K562 (cell line): ENCODE data around the gene OR10A7. TPM values are rescaled to one million over a fixed set of nuclear protein-coding genes. Genes with fewer than 3 reads are reported as not detected.
A peak's percentile ranks its signal among the peaks of the same experiment; 100 is the strongest.

ENCODE experiments used
- ATAC-seq: fragments of 200-7000 bp; cut with Tn5 transposase; 3 replicates; pipeline ENCODE4 v1.9.1; 2020; ENCODE audit warnings: moderate library complexity
- BruUV-seq: library from RNA; stranded (reverse); fragments of 400-500 nt; replicated peaks from 2 replicates; lab custom pipeline; 2021; lab: Mats Ljungman, UMichigan
- CTCF ChIA-PET: fragments of 300-600 bp; formaldehyde crosslinking; extraction: SDS; loops from one replicate; lab custom pipeline; 2021; ENCODE audit warnings: low intra/inter-chr PET ratio; lab: Yijun Ruan, JAX
- POLR2A ChIA-PET: fragments of 300-600, 350-650 bp; sonication (Branson Sonifier 250); formaldehyde crosslinking; extraction: SDS; loops from one replicate; lab custom pipeline; 2021; ENCODE audit warnings: antibody characterized with exemption, inconsistent platforms; lab: Yijun Ruan, JAX
- DNase-seq, 4 experiments: peaks; one replicate each; pipeline versions ENCODE4 v3.0.0 to v3.0.0-alpha.2; 2011 to 2018; ENCODE audit warnings: low spot score in 3 of 4, mixed read lengths in 3 of 4; ENCODE audit errors: extremely low read depth in 1 of 4
- FAIRE-seq: peaks from 2 replicates; lab custom pipeline; 2011; peaks lifted over from hg19 to GRCh38; lab: Jason Lieb, UNC
- H2AFZ ChIP-seq: 2 replicates; pipeline ENCODE4 v1.6.0; 2011; ENCODE audit warnings: low read depth, low read length, control low read depth, inconsistent platforms
- H3K27ac ChIP-seq: fragments of 200-600 bp; 3 replicates; pipeline ENCODE4 v1.8.0; 2011; ENCODE audit warnings: low read depth, mild to moderate bottlenecking, control low read depth, inconsistent platforms, low read length, moderate library complexity, mixed read lengths; ENCODE audit errors: extremely low read depth
- H3K27me3 ChIP-seq, 2 experiments: fragments of 300-600 bp in 1 of 2; 2 replicates in 1 of 2; 3 replicates in 1 of 2; pipeline versions ENCODE4 v1.6.0 to v1.8.0; 2011; ENCODE audit warnings: inconsistent platforms in 2 of 2, low read length in 2 of 2, mild to moderate bottlenecking in 1 of 2, mixed read lengths in 1 of 2, moderate library complexity in 1 of 2; ENCODE audit not compliant: control insufficient read depth in 2 of 2, insufficient read depth in 2 of 2
- H3K36me3 ChIP-seq: fragments of 300-600 bp; 3 replicates; pipeline ENCODE4 v1.8.0; 2011; ENCODE audit warnings: mild to moderate bottlenecking, low read length, inconsistent platforms; ENCODE audit not compliant: control insufficient read depth, insufficient read depth
- H3K4me1 ChIP-seq, 2 experiments: fragments of 200-600 bp in 1 of 2; replicated peaks in 1 of 2; 2 replicates in 1 of 2; 3 replicates in 1 of 2; pipeline versions ENCODE4 v1.5.1 to v1.8.0; 2011; ENCODE audit warnings: inconsistent platforms in 2 of 2, low read length in 2 of 2, mild to moderate bottlenecking in 1 of 2, mixed read lengths in 1 of 2, moderate library complexity in 1 of 2; ENCODE audit not compliant: control insufficient read depth in 2 of 2, insufficient read depth in 2 of 2
- H3K4me2 ChIP-seq: 2 replicates; pipeline ENCODE4 v1.6.1; 2011; ENCODE audit warnings: low read length, control low read depth, inconsistent platforms, mixed read lengths; ENCODE audit not compliant: insufficient read depth
- H3K4me3 ChIP-seq: fragments of 200-600 bp; sonication (generic), shearing (Covaris generic); 2 replicates; pipeline ENCODE4 v1.5.1; 2016; ENCODE audit warnings: control low read depth, inconsistent platforms
- H3K79me2 ChIP-seq: fragments of 200-600 bp; 3 replicates; pipeline ENCODE4 v1.8.0; 2011; ENCODE audit warnings: low read length, inconsistent platforms; ENCODE audit not compliant: control insufficient read depth, insufficient read depth
- H3K9ac ChIP-seq, 2 experiments: 2 replicates each; pipeline versions ENCODE4 v1.6.0 to v1.6.1; 2011; ENCODE audit warnings: low read depth in 2 of 2, low read length in 2 of 2, control low read depth in 1 of 2, inconsistent platforms in 1 of 2, mild to moderate bottlenecking in 1 of 2, mixed read lengths in 1 of 2; ENCODE audit not compliant: insufficient read depth in 1 of 2
- H3K9me1 ChIP-seq: one replicate; pipeline ENCODE4 v1.6.0; 2011; ENCODE audit warnings: inconsistent platforms, mild to moderate bottlenecking, low read length, moderate library complexity; ENCODE audit not compliant: control insufficient read depth, insufficient read depth
- H3K9me3 ChIP-seq: replicated peaks from 2 replicates; pipeline ENCODE4 v1.5.1; 2011; ENCODE audit warnings: low read depth, low read length, inconsistent platforms; ENCODE audit not compliant: control insufficient read depth, insufficient read depth
- H4K20me1 ChIP-seq: replicated peaks from 2 replicates; pipeline ENCODE4 v1.6.1; 2011; ENCODE audit warnings: low read length, inconsistent platforms, mixed read lengths; ENCODE audit not compliant: control insufficient read depth, insufficient read depth
- GATAD2B ChIP-seq: fragments of 450-650 bp; IDR thresholded peaks from 2 replicates; pipeline ENCODE4 v1.6.1; 2017; ENCODE audit warnings: mild to moderate bottlenecking, borderline replicate concordance
- NR4A1 ChIP-seq, 2 experiments: fragments of 250-450 bp in 1 of 2; fragments of 450-650 bp in 1 of 2; sonication (Bioruptor Pico) in 1 of 2; IDR thresholded peaks; 2 replicates each; pipeline versions ENCODE4 v1.4.0 to v1.6.1; 2016 to 2020; ENCODE audit warnings: mild to moderate bottlenecking in 2 of 2, missing compliant biosample characterization in 1 of 2, missing genetic modification characterization in 1 of 2, moderate library complexity in 1 of 2
- RAD21 ChIP-seq, 2 experiments: fragments of 250-450 bp in 1 of 2; fragments of 450-650 bp in 1 of 2; sonication (Bioruptor Pico) in 1 of 2; formaldehyde crosslinking in 1 of 2; IDR thresholded peaks in 1 of 2; conservative IDR thresholded peaks in 1 of 2; 2 replicates each; pipeline versions ENCODE4 v1.4.0 to v1.8.0; 2020 to 2022; ENCODE audit warnings: mild to moderate bottlenecking in 2 of 2, moderate library complexity in 1 of 2
- ZC3H4 ChIP-seq: sonication (generic); formaldehyde crosslinking; IDR thresholded peaks from 2 replicates; pipeline ENCODE4 v1.9.0; 2021; ENCODE audit warnings: missing genetic modification reagents, borderline replicate concordance
- ZNF23 ChIP-seq: fragments of 250-450 bp; sonication (Bioruptor Pico); IDR thresholded peaks from 2 replicates; pipeline ENCODE4 v1.4.0; 2020; ENCODE audit warnings: mild to moderate bottlenecking
- WGBS: fragments of 100-300 bp; shearing (Covaris generic); methylation state at CpG from one replicate; pipeline ENCODE4 v1.1.6; 2016; ENCODE audit warnings: low coverage, mixed read lengths; ENCODE audit not compliant: insufficient coverage; ENCODE audit errors: missing lambda C conversion rate; 5-methylcytosine and 5-hydroxymethylcytosine counted together
- in situ Hi-C: fragments of 300-500 bp; cut with MboI; formaldehyde crosslinking; loops from 4 replicates; pipeline ENCODE4 v1.15.0; 2018; ENCODE audit warnings: inconsistent platforms, mixed read lengths
- intact Hi-C: fragments of 100-400 bp; cut with micrococcal nuclease; formaldehyde crosslinking; loops from 2 replicates; pipeline ENCODE4 v1.14.2; 2022
- polyA plus RNA-seq, 8 experiments: library from polyadenylated mRNA; depleted of rRNA in 4 of 8; stranded (reverse) in 5 of 8; unstranded in 3 of 8; fragments of >200 nt; fragmentation: Nextera tagmentation in 2 of 8; fragmentation: Illumina TruSeq in 1 of 8; extraction: Ambion mirVana in 2 of 8; extraction: Trizol in 1 of 8; gene quantifications; 2 replicates each; pipeline versions ENCODE4 v1.2.1 to v1.2.3, GENCODE V29; 2011 to 2014; ENCODE audit warnings: inconsistent platforms in 1 of 8, missing spikeins in 1 of 8
- total RNA-seq, 7 experiments: library from RNA; depleted of rRNA in 6 of 7; stranded (reverse); fragments of >200 nt in 6 of 7; fragmentation: Illumina TruSeq in 2 of 7; extraction: Trizol in 2 of 7; gene quantifications; 2 replicates each; pipeline versions ENCODE4 v1.2.1 to v1.2.3, GENCODE V29; 2011 to 2021; ENCODE audit warnings: low replicate concordance in 1 of 7
- TF ChIP-seq, protein P1 (sequence below): fragments of 200-800 bp; sonication (Bioruptor generic); IDR thresholded peaks from 2 replicates; pipeline ENCODE4 v1.6.1; 2016; ENCODE audit warnings: missing genetic modification characterization, missing compliant biosample characterization

OR10A7 gene
- total and polyA plus RNA-seq, 9 of the 15 experiments (the other 6 are each of a cell fraction or from before 2014, with no cell fraction given), result not detected

DNA sequence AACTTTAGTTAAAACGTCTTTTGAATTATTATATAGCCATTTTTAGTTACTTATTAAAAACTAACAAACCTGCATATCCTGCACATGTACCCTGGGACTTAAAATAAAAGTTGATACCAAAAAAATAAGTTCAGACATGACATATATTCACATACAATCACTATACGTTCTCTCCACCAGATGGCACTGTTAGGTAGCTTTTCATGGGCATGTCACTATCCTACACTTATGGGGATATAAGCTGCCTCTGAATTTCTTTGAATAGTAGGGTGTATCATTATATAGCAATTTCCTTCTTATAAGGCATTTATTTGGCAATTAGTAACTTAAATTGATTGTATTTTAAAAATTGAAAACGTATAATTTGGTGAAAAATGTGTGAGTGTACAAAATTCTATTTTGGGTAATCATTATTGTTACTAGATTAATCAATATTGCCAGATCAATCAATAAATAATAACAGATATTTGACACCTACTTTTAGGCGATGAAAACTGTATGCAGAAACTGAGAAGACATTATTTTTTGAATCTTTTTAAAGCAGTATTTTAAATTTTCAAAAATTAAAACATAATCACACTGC is 31.8 kb upstream of the OR10A7 start:
- Histone ChIP-seq H3K9me1 (no peaks in the 10 kb centered on the region), H3K4me1 (no peaks in the 10 kb centered on the region), H3K36me3 (no peaks in the 10 kb centered on the region), H4K20me1 (no peaks in the 10 kb centered on the region), H2AFZ (no peak overlapping the region), H3K79me2 (no peaks in the 10 kb centered on the region), H3K27ac (no peak overlapping the region), H3K9me3 (no peaks in the 10 kb centered on the region), H3K4me2 (no peak overlapping the region), H3K27me3 (no peaks in the 10 kb centered on the region; a peak in 1 of 5 replicates), H3K4me3 (no peak overlapping the region), H3K9ac (no peak overlapping the region)
- WGBS, result 1% methylated on average over 4 of the region's 4 CpGs
- in situ Hi-C loops, result no loop called here
- ATAC-seq (peak; percentile 93), FAIRE-seq (peak; percentile 86), DNase-seq (peak; percentile 55 to 86 (median 62))
- intact Hi-C loops, result loop anchor here (1.0 to 10.0 kb wide), 3 partner anchors 256 to 548 kb away; partner anchors contain the start of gene OR6C2
- no TSS peak for BruUV-seq
- ChIA-PET CTCF (interaction anchor here (0.6 to 4.0 kb wide), 4 partner anchors 427 to 548 kb away, joined by 3 to 75 read pairs (median 4); no protein-coding TSS in a partner anchor), POLR2A (no interaction called here)
- TF ChIP-seq RAD21 (CRISPR knock-in tag; conservative IDR thresholded peaks at IDR 0.05 in 1 of 2, IDR thresholded peaks at IDR 0.05 in 1 of 2) (peak; percentile 96 to 97), GATAD2B (0 out of 2 replicates have a peak, but pooled peaks have one; percentile 13), NR4A1 (CRISPR knock-in tag; IDR thresholded peaks at IDR 0.05) (no peak), NR4A1 (tag; IDR thresholded peaks at IDR 0.05) (no peak), ZC3H4 (CRISPR knock-in tag) (no peak), ZNF23 (CRISPR knock-in tag) (no peak)
- TF ChIP-seq, protein P1, sequence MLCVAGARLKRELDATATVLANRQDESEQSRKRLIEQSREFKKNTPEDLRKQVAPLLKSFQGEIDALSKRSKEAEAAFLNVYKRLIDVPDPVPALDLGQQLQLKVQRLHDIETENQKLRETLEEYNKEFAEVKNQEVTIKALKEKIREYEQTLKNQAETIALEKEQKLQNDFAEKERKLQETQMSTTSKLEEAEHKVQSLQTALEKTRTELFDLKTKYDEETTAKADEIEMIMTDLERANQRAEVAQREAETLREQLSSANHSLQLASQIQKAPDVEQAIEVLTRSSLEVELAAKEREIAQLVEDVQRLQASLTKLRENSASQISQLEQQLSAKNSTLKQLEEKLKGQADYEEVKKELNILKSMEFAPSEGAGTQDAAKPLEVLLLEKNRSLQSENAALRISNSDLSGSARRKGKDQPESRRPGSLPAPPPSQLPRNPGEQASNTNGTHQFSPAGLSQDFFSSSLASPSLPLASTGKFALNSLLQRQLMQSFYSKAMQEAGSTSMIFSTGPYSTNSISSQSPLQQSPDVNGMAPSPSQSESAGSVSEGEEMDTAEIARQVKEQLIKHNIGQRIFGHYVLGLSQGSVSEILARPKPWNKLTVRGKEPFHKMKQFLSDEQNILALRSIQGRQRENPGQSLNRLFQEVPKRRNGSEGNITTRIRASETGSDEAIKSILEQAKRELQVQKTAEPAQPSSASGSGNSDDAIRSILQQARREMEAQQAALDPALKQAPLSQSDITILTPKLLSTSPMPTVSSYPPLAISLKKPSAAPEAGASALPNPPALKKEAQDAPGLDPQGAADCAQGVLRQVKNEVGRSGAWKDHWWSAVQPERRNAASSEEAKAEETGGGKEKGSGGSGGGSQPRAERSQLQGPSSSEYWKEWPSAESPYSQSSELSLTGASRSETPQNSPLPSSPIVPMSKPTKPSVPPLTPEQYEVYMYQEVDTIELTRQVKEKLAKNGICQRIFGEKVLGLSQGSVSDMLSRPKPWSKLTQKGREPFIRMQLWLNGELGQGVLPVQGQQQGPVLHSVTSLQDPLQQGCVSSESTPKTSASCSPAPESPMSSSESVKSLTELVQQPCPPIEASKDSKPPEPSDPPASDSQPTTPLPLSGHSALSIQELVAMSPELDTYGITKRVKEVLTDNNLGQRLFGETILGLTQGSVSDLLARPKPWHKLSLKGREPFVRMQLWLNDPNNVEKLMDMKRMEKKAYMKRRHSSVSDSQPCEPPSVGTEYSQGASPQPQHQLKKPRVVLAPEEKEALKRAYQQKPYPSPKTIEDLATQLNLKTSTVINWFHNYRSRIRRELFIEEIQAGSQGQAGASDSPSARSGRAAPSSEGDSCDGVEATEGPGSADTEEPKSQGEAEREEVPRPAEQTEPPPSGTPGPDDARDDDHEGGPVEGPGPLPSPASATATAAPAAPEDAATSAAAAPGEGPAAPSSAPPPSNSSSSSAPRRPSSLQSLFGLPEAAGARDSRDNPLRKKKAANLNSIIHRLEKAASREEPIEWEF (CRISPR knock-in tag), result peak; percentile 23; the same call in 1 of the 2 replicates
